ENCODE measurements around the gene TEX22.

The TEX22 gene

DNA sequence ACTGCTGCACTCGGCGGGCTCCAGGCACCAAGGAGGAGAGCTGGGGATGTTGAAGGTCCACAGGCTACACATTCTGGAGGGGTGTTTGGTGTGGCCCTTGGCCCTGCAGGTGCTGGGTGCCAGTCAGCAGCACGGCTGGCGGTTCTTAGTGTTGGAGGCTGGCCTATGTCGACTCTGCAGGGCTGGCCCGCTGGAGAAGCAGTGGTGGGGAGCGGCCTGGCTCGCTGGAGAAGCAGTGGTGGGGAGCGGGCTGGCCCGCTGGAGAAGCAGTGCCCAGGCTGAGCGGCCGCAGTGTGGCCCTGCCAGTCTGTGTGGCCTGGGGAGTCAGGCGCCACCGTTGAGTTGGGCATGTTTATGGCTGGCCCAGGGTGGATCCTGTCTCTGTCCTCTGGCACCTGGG, 48.6 kb downstream of the TEX22 start:
- Histone ChIP-seq H2AFZ (ENCODE audit: low read length) (no peak overlapping the region), H3K4me3 (ENCODE audit: low read length, poor library complexity, severe bottlenecking) (no peak overlapping the region), H3K9me2 (replicated peaks; ENCODE audit: low read depth, low read length) (no peaks in the 10 kb centered on the region), H3K4me2 (ENCODE audit: low read depth, low read length, poor library complexity, severe bottlenecking) (no peak overlapping the region), H3F3A (ENCODE audit: low read depth) (no peaks in the 10 kb centered on the region), H3K9ac (ENCODE audit: low read depth, low read length, poor library complexity, severe bottlenecking) (no peak overlapping the region), H3K79me2 (ENCODE audit: insufficient read depth, low read length) (peaks cover 16% of the 10 kb centered on the region; the same call in 1 of the 2 replicates), H3K27me3 (ENCODE audit: insufficient read depth, low read length, poor library complexity, severe bottlenecking) (no peaks in the 10 kb centered on the region), H3K4me1 (ENCODE audit: insufficient read depth, low read length, poor library complexity, severe bottlenecking) (no peaks in the 10 kb centered on the region), H4K20me1 (ENCODE audit: insufficient read depth, low read length, poor library complexity, severe bottlenecking) (peaks cover 23% of the 10 kb centered on the region), H3K36me3 (ENCODE audit: insufficient read depth, low read length) (peaks cover 40% of the 10 kb centered on the region; the same call in 1 of the 2 replicates), H3K9me3 (ENCODE audit: insufficient read depth, low read depth, low read length) (no peaks in the 10 kb centered on the region)
- TF ChIP-seq, protein P1, sequence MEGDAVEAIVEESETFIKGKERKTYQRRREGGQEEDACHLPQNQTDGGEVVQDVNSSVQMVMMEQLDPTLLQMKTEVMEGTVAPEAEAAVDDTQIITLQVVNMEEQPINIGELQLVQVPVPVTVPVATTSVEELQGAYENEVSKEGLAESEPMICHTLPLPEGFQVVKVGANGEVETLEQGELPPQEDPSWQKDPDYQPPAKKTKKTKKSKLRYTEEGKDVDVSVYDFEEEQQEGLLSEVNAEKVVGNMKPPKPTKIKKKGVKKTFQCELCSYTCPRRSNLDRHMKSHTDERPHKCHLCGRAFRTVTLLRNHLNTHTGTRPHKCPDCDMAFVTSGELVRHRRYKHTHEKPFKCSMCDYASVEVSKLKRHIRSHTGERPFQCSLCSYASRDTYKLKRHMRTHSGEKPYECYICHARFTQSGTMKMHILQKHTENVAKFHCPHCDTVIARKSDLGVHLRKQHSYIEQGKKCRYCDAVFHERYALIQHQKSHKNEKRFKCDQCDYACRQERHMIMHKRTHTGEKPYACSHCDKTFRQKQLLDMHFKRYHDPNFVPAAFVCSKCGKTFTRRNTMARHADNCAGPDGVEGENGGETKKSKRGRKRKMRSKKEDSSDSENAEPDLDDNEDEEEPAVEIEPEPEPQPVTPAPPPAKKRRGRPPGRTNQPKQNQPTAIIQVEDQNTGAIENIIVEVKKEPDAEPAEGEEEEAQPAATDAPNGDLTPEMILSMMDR (conservative IDR thresholded peaks at IDR 0.05; ENCODE audit: low read length), result no peak
- TF ChIP-seq EZH2phosphoT487 (IDR thresholded peaks at IDR 0.05; ENCODE audit: borderline replicate concordance), result no peak

DNA sequence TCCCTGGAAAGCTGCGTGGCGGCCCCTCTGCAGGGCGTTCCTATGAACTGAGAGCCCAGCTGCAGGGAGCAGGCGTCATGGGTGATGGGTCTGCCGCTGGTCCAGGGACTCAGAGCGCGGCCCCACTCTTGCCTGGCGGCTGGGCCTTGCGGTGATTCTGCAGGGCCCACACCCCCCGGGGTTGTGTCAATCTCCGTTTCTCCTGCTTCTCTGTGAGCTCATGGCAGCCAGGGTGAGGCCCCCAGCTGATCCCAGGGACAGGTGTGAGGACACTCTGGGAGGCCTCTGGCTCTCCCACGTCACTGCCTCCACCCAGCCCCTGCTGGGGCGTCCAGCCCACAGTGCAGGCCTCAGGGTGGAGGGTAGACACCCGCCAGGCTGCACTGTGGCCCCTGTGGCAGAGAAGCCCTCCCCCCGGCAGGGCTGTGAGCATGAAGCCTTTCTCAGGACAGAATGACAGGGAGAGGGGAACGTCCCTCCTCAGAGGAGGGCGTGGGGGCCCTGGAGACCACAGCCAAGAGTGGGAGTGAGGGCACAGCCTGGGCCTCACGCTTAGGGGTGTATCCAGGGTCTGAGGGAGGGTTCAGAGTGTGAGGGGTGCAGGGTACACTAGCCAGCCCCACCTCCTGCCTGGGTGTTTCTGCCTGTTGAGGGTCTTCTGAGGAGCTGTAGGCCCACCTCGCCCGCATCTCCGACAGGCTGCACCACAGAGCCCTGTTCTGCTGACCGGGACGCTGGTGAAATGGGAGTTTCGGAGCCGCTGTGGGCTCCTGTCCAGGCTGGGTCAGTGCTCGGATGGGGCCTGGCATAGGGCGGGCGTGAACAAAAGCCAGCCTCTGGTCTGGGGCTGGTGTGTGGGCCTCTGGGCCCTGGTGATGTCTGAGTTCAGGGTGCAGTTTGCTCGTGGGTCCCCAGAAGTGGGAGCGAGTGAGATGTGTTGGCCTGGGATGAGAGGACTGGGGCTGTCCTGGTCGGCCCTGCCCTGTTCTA, 49.6 kb downstream of the TEX22 start:
- Histone ChIP-seq H2AFZ (ENCODE audit: low read length) (no peak overlapping the region), H3K9me2 (replicated peaks; ENCODE audit: low read depth, low read length) (no peaks in the 10 kb centered on the region), H3F3A (ENCODE audit: low read depth) (no peaks in the 10 kb centered on the region), H3K4me2 (ENCODE audit: low read depth, low read length, poor library complexity, severe bottlenecking) (no peak overlapping the region), H3K9me3 (ENCODE audit: insufficient read depth, low read depth, low read length) (no peaks in the 10 kb centered on the region), H3K27me3 (ENCODE audit: insufficient read depth, low read length, poor library complexity, severe bottlenecking) (no peaks in the 10 kb centered on the region), H4K20me1 (ENCODE audit: insufficient read depth, low read length, poor library complexity, severe bottlenecking) (peaks cover 23% of the 10 kb centered on the region), H3K79me2 (ENCODE audit: insufficient read depth, low read length) (peaks cover 16% of the 10 kb centered on the region; the same call in 1 of the 2 replicates), H3K9ac (ENCODE audit: low read depth, low read length, poor library complexity, severe bottlenecking) (no peak overlapping the region), H3K4me3 (ENCODE audit: low read length, poor library complexity, severe bottlenecking) (no peak overlapping the region), H3K4me1 (ENCODE audit: insufficient read depth, low read length, poor library complexity, severe bottlenecking) (no peaks in the 10 kb centered on the region), H3K36me3 (ENCODE audit: insufficient read depth, low read length) (peaks cover 40% of the 10 kb centered on the region; the same call in 1 of the 2 replicates)
- no peak for TF ChIP-seq EZH2phosphoT487 (IDR thresholded peaks at IDR 0.05; ENCODE audit: borderline replicate concordance)
- TF ChIP-seq, protein P1 (conservative IDR thresholded peaks at IDR 0.05; ENCODE audit: low read length), result no peak

DNA sequence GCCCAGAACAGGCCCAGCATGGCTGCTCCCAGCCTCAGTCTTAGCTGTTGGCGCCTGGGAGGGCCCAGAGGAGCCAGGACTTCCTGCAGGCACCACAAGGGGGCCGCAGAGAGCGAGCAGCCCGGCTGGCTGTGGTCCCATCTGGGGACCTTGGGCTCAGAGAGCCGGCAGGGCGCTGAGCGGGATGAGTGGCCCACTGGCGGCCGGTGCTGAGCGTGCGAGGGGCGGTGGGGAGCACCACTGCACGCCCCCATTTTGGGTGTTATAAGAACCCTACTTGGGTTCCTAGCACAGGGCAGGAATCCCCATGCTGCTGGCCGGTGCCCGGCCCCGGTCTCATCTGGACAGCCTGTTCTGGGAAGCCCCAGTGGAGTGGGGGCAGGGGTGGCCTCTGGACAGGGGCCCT, 50.4 kb downstream of the TEX22 start:
- Histone ChIP-seq H3K79me2 (ENCODE audit: insufficient read depth, low read length) (peaks cover 16% of the 10 kb centered on the region; the same call in 1 of the 2 replicates), H3F3A (ENCODE audit: low read depth) (no peaks in the 10 kb centered on the region), H3K4me2 (ENCODE audit: low read depth, low read length, poor library complexity, severe bottlenecking) (no peak overlapping the region), H3K9me2 (replicated peaks; ENCODE audit: low read depth, low read length) (no peaks in the 10 kb centered on the region), H4K20me1 (ENCODE audit: insufficient read depth, low read length, poor library complexity, severe bottlenecking) (peaks cover 23% of the 10 kb centered on the region), H3K9me3 (ENCODE audit: insufficient read depth, low read depth, low read length) (no peaks in the 10 kb centered on the region), H3K4me1 (ENCODE audit: insufficient read depth, low read length, poor library complexity, severe bottlenecking) (no peaks in the 10 kb centered on the region), H3K36me3 (ENCODE audit: insufficient read depth, low read length) (peaks cover 41% of the 10 kb centered on the region; the same call in 1 of the 2 replicates), H3K27me3 (ENCODE audit: insufficient read depth, low read length, poor library complexity, severe bottlenecking) (no peaks in the 10 kb centered on the region), H3K4me3 (ENCODE audit: low read length, poor library complexity, severe bottlenecking) (no peak overlapping the region), H3K9ac (ENCODE audit: low read depth, low read length, poor library complexity, severe bottlenecking) (no peak overlapping the region), H2AFZ (ENCODE audit: low read length) (no peak overlapping the region)
- TF ChIP-seq EZH2phosphoT487 (IDR thresholded peaks at IDR 0.05; ENCODE audit: borderline replicate concordance), result no peak
- TF ChIP-seq, protein P1 (conservative IDR thresholded peaks at IDR 0.05; ENCODE audit: low read length), result peak; percentile 67

All from Loucy (cell line).